Psoas muscle (tissue), 8 donors: ENCODE results near the gene RYR2. TPM values are rescaled to one million over a fixed set of nuclear protein-coding genes. Genes with fewer than 3 reads are reported as not detected.

ENCODE experiments used
- ATAC-seq, 4 donors: fragments of 200-7000 bp; cut with Tn5 transposase; one replicate each; pipeline ENCODE4 v1.9.1; 2020; ENCODE audit warnings: moderate library complexity in 3 of 4, mild to moderate bottlenecking in 2 of 4
- DNase-seq, 2 donors: peaks; one replicate each; pipeline ENCODE4 v3.0.0-alpha.2; 2020
- H3K27ac ChIP-seq: fragments of 200-600 bp; one replicate; pipeline ENCODE4 v1.8.0; 2022
- H3K27me3 ChIP-seq, 3 donors: fragments of 200-600 bp in 1 of 3; one replicate each; pipeline versions ENCODE4 v1.6.1 to v1.8.0; 2013 to 2022; ENCODE audit warnings: low read length in 2 of 3, mild to moderate bottlenecking in 2 of 3, moderate library complexity in 1 of 3; ENCODE audit not compliant: insufficient read depth in 3 of 3
- H3K36me3 ChIP-seq, 2 donors: fragments of 200-600 bp in 1 of 2; one replicate each; pipeline versions ENCODE4 v1.6.1 to v1.8.0; 2013 to 2022; ENCODE audit warnings: low read depth in 1 of 2, mild to moderate bottlenecking in 1 of 2, moderate library complexity in 1 of 2; ENCODE audit not compliant: insufficient read depth in 1 of 2
- H3K4me1 ChIP-seq: fragments of 200-600 bp; one replicate; pipeline ENCODE4 v1.8.0; 2022
- H3K4me3 ChIP-seq: fragments of 200-600 bp; one replicate; pipeline ENCODE4 v1.8.0; 2022; ENCODE audit warnings: mild to moderate bottlenecking
- H3K9me3 ChIP-seq: fragments of 200-600 bp; one replicate; pipeline ENCODE4 v1.8.0; 2022
- WGBS, 3 donors: extraction: QIAGEN DNeasy Blood & Tissue Kit; methylation state at CpG; one replicate each; pipeline versions ENCODE4 v1.1.6 to v1.1.7; 2013; 5-methylcytosine and 5-hydroxymethylcytosine counted together
- intact Hi-C, 2 donors: fragments of 100-400 bp; cut with DNase I; formaldehyde crosslinking; loops; one replicate each; pipeline versions ENCODE4 v1.11.0 to v1.14.2; 2022
- polyA plus RNA-seq, 3 donors: library from polyadenylated mRNA; stranded (reverse); fragments of 200-250 nt; gene quantifications; one replicate each; pipeline ENCODE4 v1.2.3, GENCODE V29; 2013
- total RNA-seq, 4 donors: library from RNA; stranded (reverse); fragmentation: NEBNext Ultra II Directional in 2 of 4; extraction: Animal tissue kit (Norgen Biotek cat#: 25700) in 2 of 4; gene quantifications; one replicate each; pipeline versions ENCODE4 v1.2.1 to v1.2.4, GENCODE V29; 2021 to 2023
- TF ChIP-seq, protein P1 (sequence below): fragments of 200-600 bp; IDR thresholded peaks from one replicate; pipeline ENCODE4 v1.8.0; 2022; ENCODE audit warnings: antibody characterized with exemption
- donor health status: healthy with polysubstance abuse.
- donor health status: DM: no; HTN: no; CAD: no; lungs with moderate emphysema.
- donor health status: Bipolar disorder and iron deficiency.
- donor health status: healthy.
- donor health status: DM: yes; HTN: yes; CAD: no.
- donor health status: DM: no; HTN: no; CAD: no.
- donor health status: DM: no; HTN: no; CAD: no.
- donor health status: DM: yes; HTN: yes; CAD: no.

The RYR2 gene
- total and polyA plus RNA-seq, 7 donors = 0.06 to 0.48 (median 0.25) TPM

GRCh38 chr1:237387144-237387505 lies 345.1 kb downstream of the RYR2 start:
- 76 to 83% (median 79%) methylated on average over 5 of the region's 5 CpGs for WGBS, 3 donors
- H3K36me3 ChIP-seq = no peaks in the 10 kb centered on the region
- H3K4me1 ChIP-seq = no peaks in the 10 kb centered on the region
- no peak overlapping the region for H3K27ac ChIP-seq
- H3K4me3 ChIP-seq = no peak overlapping the region
- H3K9me3 ChIP-seq = no peaks in the 10 kb centered on the region
- no peak for ATAC-seq
- no peaks in the 10 kb centered on the region for H3K27me3 ChIP-seq
- no peak for DNase-seq
- intact Hi-C loops = no loop called here
- TF ChIP-seq, protein P1, sequence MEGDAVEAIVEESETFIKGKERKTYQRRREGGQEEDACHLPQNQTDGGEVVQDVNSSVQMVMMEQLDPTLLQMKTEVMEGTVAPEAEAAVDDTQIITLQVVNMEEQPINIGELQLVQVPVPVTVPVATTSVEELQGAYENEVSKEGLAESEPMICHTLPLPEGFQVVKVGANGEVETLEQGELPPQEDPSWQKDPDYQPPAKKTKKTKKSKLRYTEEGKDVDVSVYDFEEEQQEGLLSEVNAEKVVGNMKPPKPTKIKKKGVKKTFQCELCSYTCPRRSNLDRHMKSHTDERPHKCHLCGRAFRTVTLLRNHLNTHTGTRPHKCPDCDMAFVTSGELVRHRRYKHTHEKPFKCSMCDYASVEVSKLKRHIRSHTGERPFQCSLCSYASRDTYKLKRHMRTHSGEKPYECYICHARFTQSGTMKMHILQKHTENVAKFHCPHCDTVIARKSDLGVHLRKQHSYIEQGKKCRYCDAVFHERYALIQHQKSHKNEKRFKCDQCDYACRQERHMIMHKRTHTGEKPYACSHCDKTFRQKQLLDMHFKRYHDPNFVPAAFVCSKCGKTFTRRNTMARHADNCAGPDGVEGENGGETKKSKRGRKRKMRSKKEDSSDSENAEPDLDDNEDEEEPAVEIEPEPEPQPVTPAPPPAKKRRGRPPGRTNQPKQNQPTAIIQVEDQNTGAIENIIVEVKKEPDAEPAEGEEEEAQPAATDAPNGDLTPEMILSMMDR = no peak

GRCh38 chr1:237390823-237391222 lies 348.8 kb downstream of the RYR2 start:
- no peaks in the 10 kb centered on the region for H3K27me3 ChIP-seq
- ATAC-seq (no peak), DNase-seq (no peak)
- no peaks in the 10 kb centered on the region for H3K9me3 ChIP-seq
- TF ChIP-seq, protein P1 = no peak
- no peak overlapping the region for H3K27ac ChIP-seq
- no peak overlapping the region for H3K4me3 ChIP-seq
- 16 to 42% (median 17%) methylated on average over 3 of the region's 3 CpGs for WGBS, 3 donors
- no peaks in the 10 kb centered on the region for H3K36me3 ChIP-seq
- intact Hi-C loops = no loop called here
- H3K4me1 ChIP-seq = no peaks in the 10 kb centered on the region

DNA sequence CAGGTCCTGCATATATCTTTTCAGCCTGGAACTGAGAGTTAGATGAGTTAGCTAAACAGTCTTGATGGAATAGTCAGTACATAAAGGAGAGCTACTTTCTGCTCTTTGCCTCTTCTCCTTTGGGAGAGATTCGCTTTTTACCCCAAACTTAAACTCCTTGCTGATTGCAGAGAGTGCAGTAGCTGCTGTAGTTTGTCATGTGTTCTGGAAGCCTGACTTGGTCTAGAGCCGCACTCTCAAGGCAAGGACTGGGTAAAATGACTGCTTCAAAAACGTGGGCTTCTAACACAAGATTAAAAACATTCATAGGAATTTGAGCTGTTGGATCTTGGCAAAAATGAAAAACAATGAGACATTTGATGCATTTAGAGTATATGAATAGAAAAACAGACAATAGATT lies 351.6 kb downstream of the RYR2 start:
- 50 to 62% (median 57%) methylated on average over 3 of the region's 3 CpGs for WGBS, 3 donors
- TF ChIP-seq, protein P1 = no peak
- H3K9me3 ChIP-seq = no peaks in the 10 kb centered on the region
- intact Hi-C loops = no loop called here
- no peak for DNase-seq
- no peaks in the 10 kb centered on the region for H3K36me3 ChIP-seq
- no peaks in the 10 kb centered on the region for H3K27me3 ChIP-seq
- H3K4me1 ChIP-seq = no peaks in the 10 kb centered on the region
- ATAC-seq = no peak
- no peak overlapping the region for H3K4me3 ChIP-seq
- no peak overlapping the region for H3K27ac ChIP-seq

DNA sequence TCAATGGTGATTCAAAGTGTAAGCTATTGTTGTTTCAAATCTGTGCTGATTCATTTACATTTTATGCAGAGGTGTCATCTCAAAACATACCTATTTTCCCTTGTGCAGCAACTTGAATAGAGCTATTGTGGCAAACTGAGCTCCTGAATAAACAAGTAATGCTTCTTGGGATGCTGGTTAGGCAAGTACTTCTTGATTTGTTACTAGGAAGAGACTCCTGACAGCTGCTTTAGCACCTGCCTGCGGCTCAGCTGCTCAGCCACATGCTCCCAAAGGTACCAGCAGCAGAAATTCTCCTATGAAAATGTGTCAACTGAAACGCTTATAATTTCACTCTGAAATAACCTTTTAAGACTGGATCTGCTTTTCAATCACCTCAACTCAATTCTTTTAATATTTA lies 352.3 kb downstream of the RYR2 start:
- WGBS, 3 donors = 39 to 57% (median 40%) methylated on average over 2 of the region's 2 CpGs
- Histone ChIP-seq H3K36me3 (no peaks in the 10 kb centered on the region), H3K27me3 (no peaks in the 10 kb centered on the region), H3K4me3 (no peak overlapping the region), H3K4me1 (no peaks in the 10 kb centered on the region), H3K9me3 (no peaks in the 10 kb centered on the region), H3K27ac (no peak overlapping the region)
- TF ChIP-seq, protein P1 = no peak
- no peak for ATAC-seq
- intact Hi-C loops = no loop called here
- DNase-seq = no peak

- Histone ChIP-seq H3K4me3 (no peak overlapping the region), H3K27ac (no peak overlapping the region), H3K4me1 (no peaks in the 10 kb centered on the region), H3K36me3 (no peaks in the 10 kb centered on the region), H3K9me3 (no peaks in the 10 kb centered on the region), H3K27me3 (no peaks in the 10 kb centered on the region)
- 3 to 11% (median 4%) methylated on average over 1 of the region's 1 CpG for WGBS, 3 donors
- ATAC-seq (no peak), DNase-seq (no peak)
- TF ChIP-seq, protein P1 = no peak
- intact Hi-C loops = no loop called here
Measured at GRCh38 chr1:237396426-237396825, 354.4 kb downstream of the RYR2 start.
